IMR-90 (cell line): ENCODE results near the gene DMD. TPM values are rescaled to one million over a fixed set of nuclear protein-coding genes. Genes with fewer than 3 reads are reported as not detected.

ENCODE experiments used
- ATAC-seq: fragments of 200-7000 bp; cut with Tn5 transposase; 2 replicates; pipeline ENCODE4 v1.9.1; 2020; ENCODE audit warnings: low read depth, mild to moderate bottlenecking, moderate library complexity
- BruUV-seq: library from RNA; stranded (reverse); fragments of 400-500 nt; replicated peaks from 2 replicates; lab custom pipeline; 2021; lab: Mats Ljungman, UMichigan
- CTCF ChIA-PET: fragments of 300-600 bp; formaldehyde crosslinking; extraction: SDS; loops from one replicate; lab custom pipeline; 2021; ENCODE audit warnings: antibody characterized with exemption; lab: Yijun Ruan, JAX
- POLR2A ChIA-PET: fragments of 300-600 bp; sonication (Branson Sonifier 250); formaldehyde crosslinking; loops from one replicate; lab custom pipeline; 2022; ENCODE audit warnings: antibody characterized with exemption; ENCODE audit not compliant: unreplicated experiment; lab: Charles Lee
- DNase-seq: peaks from one replicate; pipeline ENCODE4 v3.0.0; 2013
- H2AFZ ChIP-seq: replicated peaks from 2 replicates; pipeline ENCODE3; 2013; ENCODE audit warnings: low read length, mild to moderate bottlenecking; ENCODE audit not compliant: poor library complexity
- H2AK5ac ChIP-seq: 2 replicates; pipeline ENCODE4 v1.6.1; 2013; ENCODE audit warnings: low read depth, low read length, inconsistent platforms
- H2AK9ac ChIP-seq: replicated peaks from 2 replicates; pipeline ENCODE3; 2013; ENCODE audit warnings: mild to moderate bottlenecking, low read depth, low read length, moderate library complexity; ENCODE audit not compliant: poor library complexity
- H2BK120ac ChIP-seq: 2 replicates; pipeline ENCODE4 v1.6.1; 2013; ENCODE audit warnings: low read depth, low read length, inconsistent platforms
- H2BK15ac ChIP-seq: 3 replicates; pipeline ENCODE4 v1.6.1; 2013; ENCODE audit warnings: low read depth, low read length, inconsistent platforms
- H2BK20ac ChIP-seq: 2 replicates; pipeline ENCODE4 v1.6.1; 2013; ENCODE audit warnings: low read depth, mild to moderate bottlenecking, inconsistent platforms, low read length, moderate library complexity
- H2BK5ac ChIP-seq: 2 replicates; pipeline ENCODE4 v1.6.1; 2013; ENCODE audit warnings: mild to moderate bottlenecking, low read depth, low read length, inconsistent platforms; ENCODE audit not compliant: poor library complexity, severe bottlenecking
- H3K14ac ChIP-seq: replicated peaks from 2 replicates; pipeline ENCODE4 v1.6.1; 2013; ENCODE audit warnings: low read depth, low read length, inconsistent platforms
- H3K18ac ChIP-seq: 2 replicates; pipeline ENCODE4 v1.6.1; 2013; ENCODE audit warnings: low read depth, low read length, control low read depth
- H3K23ac ChIP-seq: 2 replicates; pipeline ENCODE4 v1.6.1; 2013; ENCODE audit warnings: low read depth, low read length, inconsistent platforms
- H3K27ac ChIP-seq: 2 replicates; pipeline ENCODE4 v1.5.1; 2013; ENCODE audit warnings: mild to moderate bottlenecking, control low read depth, low read length; ENCODE audit not compliant: insufficient read depth
- H3K27me3 ChIP-seq: 2 replicates; pipeline ENCODE4 v1.6.1; 2013; ENCODE audit warnings: low read length; ENCODE audit not compliant: control insufficient read depth, insufficient read depth
- H3K36me3 ChIP-seq: 2 replicates; pipeline ENCODE4 v1.6.1; 2013; ENCODE audit warnings: low read length, mixed read lengths; ENCODE audit not compliant: control insufficient read depth, insufficient read depth
- H3K4ac ChIP-seq: 2 replicates; pipeline ENCODE4 v1.6.1; 2013; ENCODE audit warnings: low read depth, low read length, inconsistent platforms
- H3K4me1 ChIP-seq: 2 replicates; pipeline ENCODE4 v1.6.1; 2013; ENCODE audit warnings: low read length, mixed read lengths; ENCODE audit not compliant: control insufficient read depth, insufficient read depth
- H3K4me2 ChIP-seq: 2 replicates; pipeline ENCODE4 v1.6.1; 2013; ENCODE audit warnings: low read depth, mild to moderate bottlenecking, control low read depth, low read length, moderate library complexity
- H3K4me3 ChIP-seq: 2 replicates; pipeline ENCODE4 v1.5.1; 2013; ENCODE audit warnings: low read depth, mild to moderate bottlenecking, control low read depth, low read length, moderate library complexity; ENCODE audit not compliant: insufficient read depth
- H3K56ac ChIP-seq: 2 replicates; pipeline ENCODE4 v1.6.1; 2013; ENCODE audit warnings: low read length, inconsistent platforms; ENCODE audit not compliant: insufficient read depth; ENCODE audit errors: extremely low read depth
- H3K79me1 ChIP-seq, 2 experiments: 2 replicates each; pipeline ENCODE4 v1.6.1; 2013; ENCODE audit warnings: low read length in 2 of 2, inconsistent platforms in 1 of 2, low read depth in 1 of 2
- H3K9ac ChIP-seq: 2 replicates; pipeline ENCODE4 v1.6.1; 2013; ENCODE audit warnings: low read depth, low read length, control low read depth
- H3K9me1 ChIP-seq: 2 replicates; pipeline ENCODE4 v1.6.1; 2013; ENCODE audit warnings: low read length, inconsistent platforms; ENCODE audit not compliant: insufficient read depth
- H3K9me3 ChIP-seq: 2 replicates; pipeline ENCODE4 v1.6.1; 2013; ENCODE audit warnings: low read length; ENCODE audit not compliant: control insufficient read depth, insufficient read depth
- H4K20me1 ChIP-seq: 2 replicates; pipeline ENCODE4 v1.6.1; 2013; ENCODE audit warnings: low read length, inconsistent platforms; ENCODE audit not compliant: insufficient read depth
- H4K5ac ChIP-seq: 2 replicates; pipeline ENCODE4 v1.6.1; 2013; ENCODE audit warnings: mild to moderate bottlenecking, low read depth, low read length, control low read depth
- H4K8ac ChIP-seq, 2 experiments: 2 replicates each; pipeline ENCODE4 v1.6.1; 2013; ENCODE audit warnings: low read depth in 2 of 2, low read length in 2 of 2, control low read depth in 1 of 2, inconsistent platforms in 1 of 2
- H4K91ac ChIP-seq: 2 replicates; pipeline ENCODE4 v1.6.1; 2013; ENCODE audit warnings: low read depth, low read length, inconsistent platforms; ENCODE audit not compliant: insufficient read depth
- BHLHE40 ChIP-seq: fragments of 150-350 bp; IDR thresholded peaks from 2 replicates; pipeline ENCODE4 v1.6.1; 2016; ENCODE audit warnings: mild to moderate bottlenecking, low read depth, low read length
- CEBPB ChIP-seq: IDR thresholded peaks from 2 replicates; pipeline ENCODE4 v1.6.1; 2012; ENCODE audit warnings: low read depth, low read length, improper control_type of control experiment
- CHD1 ChIP-seq: IDR thresholded peaks from 2 replicates; pipeline ENCODE4 v1.6.1; 2012; ENCODE audit warnings: low read depth, low read length, improper control_type of control experiment
- CTCF ChIP-seq: conservative IDR thresholded peaks from 2 replicates; pipeline ENCODE4 v1.5.1; 2012; ENCODE audit warnings: mild to moderate bottlenecking, low read depth, low read length, improper control_type of control experiment
- ELK1 ChIP-seq: fragments of 150-350 bp; IDR thresholded peaks from 2 replicates; pipeline ENCODE4 v1.6.1; 2016; ENCODE audit warnings: low read depth, mild to moderate bottlenecking, low read length, moderate library complexity, borderline replicate concordance
- FOS ChIP-seq: fragments of 150-350 bp; IDR thresholded peaks from 2 replicates; pipeline ENCODE4 v1.6.1; 2016; ENCODE audit warnings: low read depth, low read length
- MAFK ChIP-seq: IDR thresholded peaks from 2 replicates; pipeline ENCODE4 v1.6.1; 2012; ENCODE audit warnings: low read depth, low read length, improper control_type of control experiment
- MAZ ChIP-seq: IDR thresholded peaks from 2 replicates; pipeline ENCODE4 v1.6.1; 2012; ENCODE audit warnings: low read depth, mild to moderate bottlenecking, low read length, improper control_type of control experiment, moderate library complexity, borderline replicate concordance
- MXI1 ChIP-seq: IDR thresholded peaks from 2 replicates; pipeline ENCODE4 v1.6.1; 2012; ENCODE audit warnings: low read depth, mild to moderate bottlenecking, low read length, moderate library complexity, borderline replicate concordance
- NFE2L2 ChIP-seq: fragments of 150-350 bp; IDR thresholded peaks from 2 replicates; pipeline ENCODE4 v1.6.1; 2016; ENCODE audit warnings: low read depth, mild to moderate bottlenecking, low read length
- POLR2A ChIP-seq: IDR thresholded peaks from 2 replicates; pipeline ENCODE4 v1.6.1; 2012; ENCODE audit warnings: mild to moderate bottlenecking, low read depth, low read length
- RAD21 ChIP-seq: IDR thresholded peaks from 2 replicates; pipeline ENCODE4 v1.6.1; 2012; ENCODE audit warnings: low read length, improper control_type of control experiment
- RCOR1 ChIP-seq: IDR thresholded peaks from 2 replicates; pipeline ENCODE4 v1.6.1; 2012; ENCODE audit warnings: mild to moderate bottlenecking, low read length, improper control_type of control experiment; ENCODE audit not compliant: insufficient replicate concordance
- RFX5 ChIP-seq: IDR thresholded peaks from 2 replicates; pipeline ENCODE4 v1.8.0; 2012; ENCODE audit warnings: low read depth, mild to moderate bottlenecking, low read length, moderate library complexity
- SMC3 ChIP-seq: fragments of 150-350 bp; IDR thresholded peaks from 2 replicates; pipeline ENCODE4 v1.6.1; 2016; ENCODE audit warnings: low read depth, mild to moderate bottlenecking, antibody characterized with exemption, low read length, moderate library complexity
- USF2 ChIP-seq: fragments of 150-350 bp; IDR thresholded peaks from 2 replicates; pipeline ENCODE4 v1.6.1; 2017; ENCODE audit warnings: mild to moderate bottlenecking, antibody characterized with exemption, low read length, low read depth
- WGBS, 2 experiments: methylation state at CpG; one replicate each; pipeline versions ENCODE4 v1.1.5 to v1.1.7; 2013; ENCODE audit warnings: missing lambda C conversion rate in 2 of 2; ENCODE audit not compliant: insufficient read length in 1 of 2; ENCODE audit errors: extremely low coverage in 2 of 2; 5-methylcytosine and 5-hydroxymethylcytosine counted together
- dilution Hi-C: fragments of 300-500 bp; cut with HindIII; formaldehyde crosslinking; loops from one replicate; pipeline ENCODE4 v1.14.3; 2018; ENCODE audit warnings: low sequenced_read_pairs; ENCODE audit not compliant: unreplicated experiment
- in situ Hi-C: fragments of 300-500 bp; cut with MboI; formaldehyde crosslinking; loops from 3 replicates; pipeline ENCODE4 v1.14.3; 2019; ENCODE audit warnings: low sequenced_read_pairs, inconsistent platforms, mixed read lengths
- intact Hi-C: fragments of 100-400 bp; cut with micrococcal nuclease; formaldehyde crosslinking; loops from 2 replicates; pipeline ENCODE4 v1.10.0; 2022
- polyA plus RNA-seq, 3 experiments: library from polyadenylated mRNA; depleted of rRNA; stranded (reverse); fragments of >200 nt; gene quantifications; 2 replicates each; pipeline ENCODE4 v1.2.3, GENCODE V29; 2012; ENCODE audit warnings: low replicate concordance in 1 of 3
- total RNA-seq: library from RNA; depleted of rRNA; stranded (reverse); fragments of >200 nt; gene quantifications from 2 replicates; pipeline ENCODE4 v1.2.3, GENCODE V29; 2012

The DMD gene
- total and polyA plus RNA-seq, 2 of the 4 experiments (the other 2 are of a cell fraction) = 6.6 to 11.8 TPM

GRCh38 chrX:31098079-31098478, 2113.3 kb downstream of the DMD start:
- Histone ChIP-seq H3K36me3 (no peaks in the 10 kb centered on the region), H3K9me1 (no peaks in the 10 kb centered on the region), H3K18ac (no peak overlapping the region), H3K27me3 (no peaks in the 10 kb centered on the region), H2BK15ac (no peak overlapping the region), H4K91ac (no peak overlapping the region), H4K5ac (no peak overlapping the region), H3K9me3 (no peaks in the 10 kb centered on the region), H2AFZ (no peak overlapping the region), H3K56ac (no peak overlapping the region), H3K4me2 (no peak overlapping the region), H3K4me3 (no peak overlapping the region), H3K27ac (no peak overlapping the region), H3K14ac (no peak overlapping the region), H3K9ac (no peak overlapping the region), H2BK120ac (no peak overlapping the region), H3K4ac (no peak overlapping the region), H3K79me1 (no peaks in the 10 kb centered on the region), H4K20me1 (no peaks in the 10 kb centered on the region), H2BK5ac (no peak overlapping the region), H4K8ac (no peak overlapping the region), H2AK5ac (no peak overlapping the region), H2AK9ac (no peak overlapping the region), H3K4me1 (no peaks in the 10 kb centered on the region), H3K23ac (no peak overlapping the region), H2BK20ac (no peak overlapping the region)
- TF ChIP-seq SMC3 (no peak), CEBPB (no peak), RAD21 (no peak), MXI1 (no peak), NFE2L2 (no peak), CTCF (no peak), MAZ (no peak), RCOR1 (no peak), RFX5 (no peak), USF2 (no peak), FOS (no peak), POLR2A (no peak), MAFK (no peak), CHD1 (no peak), BHLHE40 (no peak), ELK1 (no peak)
- CTCF ChIA-PET = no interaction called here
- POLR2A ChIA-PET = no interaction called here
- no TSS peak for BruUV-seq
- DNase-seq = no peak
- in situ Hi-C loops (no loop called here), dilution Hi-C loops (no loop called here), intact Hi-C loops (loop anchor here (5.0 kb wide), 1 partner anchor 609 kb away; no protein-coding TSS in a partner anchor)
- ATAC-seq = no peak
- no CpG with 5 or more reads among the region's 3 CpGs for WGBS, 2 experiments
